Muscle of arm (tissue), 12 donors: ENCODE results near the gene TIMM44. TPM values are rescaled to one million over a fixed set of nuclear protein-coding genes. Genes with fewer than 3 reads are reported as not detected.
"Not testable (repeated sequence)": the region's sequence is repeated elsewhere in the genome, so short reads cannot be mapped to it uniquely, and the experiment has no call there.

Experiments
- DNase-seq: peaks from one replicate; pipeline ENCODE4 v3.0.0-alpha.2; 2013
- polyA plus RNA-seq, 12 donors: library from polyadenylated mRNA; unstranded; fragments of 120-200 nt; gene quantifications; one replicate each; pipeline ENCODE4 v1.2.1, GENCODE V29; 2013; ENCODE audit not compliant: insufficient read length in 12 of 12

Gene TIMM44
- polyA plus RNA-seq, 12 donors: 33.8 to 49.3 (median 42.3) TPM; not detected in 1

- DNase-seq: no peak
Measured at GRCh38 chr19:7955696-7956095, 12.2 kb upstream of the TIMM44 start.

GRCh38 chr19:7953576-7953975 lies 10.1 kb upstream of the TIMM44 start:
- no peak for DNase-seq

- no peak for DNase-seq
Measured at GRCh38 chr19:7953060-7953459, 9.6 kb upstream of the TIMM44 start.

GRCh38 chr19:7947939-7948338 lies 4.5 kb upstream of the TIMM44 start:
- DNase-seq: no peak

- DNase-seq: peak; percentile 94
Measured at GRCh38 chr19:7944177-7944761, 803 bp upstream of the TIMM44 start.

GRCh38 chr19:7942981-7943443 lies 454 bp downstream of the TIMM44 start:
- no peak for DNase-seq

- DNase-seq: no peak
Measured at GRCh38 chr19:7941895-7942596, 1.4 kb downstream of the TIMM44 start.

- no peak for DNase-seq
Measured at GRCh38 chr19:7940841-7941240, 2.6 kb downstream of the TIMM44 start.

- DNase-seq: no peak
Measured at GRCh38 chr19:7934766-7935165, 8.7 kb downstream of the TIMM44 start.

- no peak for DNase-seq
Measured at GRCh38 chr19:7933828-7934725, 9.4 kb downstream of the TIMM44 start.

- no peak for DNase-seq
Measured at GRCh38 chr19:7933411-7933810, 10.1 kb downstream of the TIMM44 start.

- DNase-seq: no peak
Measured at GRCh38 chr19:7932930-7933300, 10.6 kb downstream of the TIMM44 start.

GRCh38 chr19:7932276-7932929 lies 11.1 kb downstream of the TIMM44 start:
- no peak for DNase-seq

- no peak for DNase-seq
Measured at GRCh38 chr19:7931221-7932061, 12.0 kb downstream of the TIMM44 start.

- DNase-seq: no peak
Measured at GRCh38 chr19:7930765-7931164, 12.7 kb downstream of the TIMM44 start.

- not testable (repeated sequence) for DNase-seq
Measured at GRCh38 chr19:7930030-7930429, 13.4 kb downstream of the TIMM44 start.

- DNase-seq: no peak
Measured at GRCh38 chr19:7928741-7929701, 14.4 kb downstream of the TIMM44 start.

- DNase-seq: no peak
Measured at GRCh38 chr19:7928334-7928706, 15.1 kb downstream of the TIMM44 start.

GRCh38 chr19:7927605-7928333 lies 15.7 kb downstream of the TIMM44 start:
- DNase-seq: no peak
